Uterus (tissue), 2 donors: ENCODE data around the gene SNX3.

Experiments
- CTCF ChIP-seq, 4 experiments: fragments of 200-600 bp in 2 of 4; fragments of 450-650 bp in 2 of 4; sonication (generic) in 2 of 4; IDR thresholded peaks; one replicate each; pipeline ENCODE4 v1.5.1; 2016 to 2019; ENCODE audit warnings: antibody characterized with exemption in 4 of 4, mild to moderate bottlenecking in 2 of 4, moderate library complexity in 1 of 4
- POLR2A ChIP-seq, 2 donors: fragments of 450-650 bp; IDR thresholded peaks; one replicate each; pipeline ENCODE4 v1.6.1; 2016; ENCODE audit warnings: antibody characterized with exemption in 2 of 2, mild to moderate bottlenecking in 1 of 2, moderate library complexity in 1 of 2

GRCh38 chr6:108180266-108180665 is 80.6 kb downstream of the SNX3 start:
- TF ChIP-seq CTCF (IDR thresholded peaks at IDR 0.05) (no peak), POLR2A (IDR thresholded peaks at IDR 0.05) (no peak)
